ENCODE measurements around the gene OXER1.

DNA sequence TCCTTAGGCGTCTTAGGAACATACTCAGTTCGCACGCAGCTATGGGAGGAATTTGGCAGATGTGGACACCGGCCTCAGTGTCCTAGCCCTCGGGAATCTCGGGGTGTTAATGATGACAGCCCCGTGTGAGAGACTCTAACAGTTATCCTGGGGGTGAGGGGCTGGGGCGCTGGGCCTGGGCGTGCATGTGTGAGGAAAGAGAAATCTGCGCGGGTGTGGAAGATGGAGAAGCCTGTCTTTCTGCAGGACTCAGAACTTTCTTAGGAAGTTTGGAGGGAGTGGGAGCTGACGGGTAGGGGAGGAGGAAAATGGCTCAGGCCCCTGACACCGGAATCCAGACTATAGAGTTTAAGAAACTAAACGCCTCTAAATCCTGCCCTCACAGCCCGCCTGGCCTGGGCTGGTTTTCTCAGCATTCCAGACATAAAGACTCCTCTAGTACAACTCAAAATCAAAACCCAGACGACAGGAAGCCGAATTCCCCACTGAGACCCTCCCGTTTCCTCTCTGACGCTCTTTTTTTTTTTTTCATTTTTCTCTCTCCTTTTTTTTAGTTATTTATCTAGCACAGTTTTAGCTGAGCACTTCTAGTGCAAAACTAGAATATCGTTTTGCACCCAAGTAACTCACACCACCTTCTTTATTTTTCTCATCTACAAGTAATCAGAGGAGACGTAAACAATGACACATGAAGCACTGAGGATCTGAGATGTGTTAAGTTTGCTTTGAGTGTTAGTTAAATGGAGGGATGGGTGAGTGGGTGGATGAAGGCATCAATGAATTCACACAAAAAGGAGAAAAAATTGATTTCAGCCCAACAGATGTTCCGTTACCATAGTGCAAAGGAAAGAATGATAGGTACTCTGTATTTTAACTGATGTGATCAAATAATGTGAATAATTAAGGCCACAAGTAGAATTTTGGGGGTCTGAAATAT, 29.7 kb upstream of the OXER1 start:
- TF ChIP-seq CTCF (IDR thresholded peaks at IDR 0.05) (no peak), POLR2A (IDR thresholded peaks at IDR 0.05) (no peak)

All from thyroid gland (tissue), 4 donors.